HepG2 (cell line): Measurements from ENCODE around the gene CGB3. TPM values are rescaled to one million over a fixed set of nuclear protein-coding genes. Genes with fewer than 3 reads are reported as not detected.

ENCODE experiments used
- ATAC-seq: fragments of 200-7000 bp; cut with Tn5 transposase; 3 replicates; pipeline ENCODE4 v1.9.1; 2020; ENCODE audit warnings: mild to moderate bottlenecking, moderate library complexity
- BruUV-seq: library from RNA; stranded (reverse); fragments of 400-500 nt; replicated peaks from 2 replicates; lab custom pipeline; 2021; lab: Mats Ljungman, UMichigan
- CTCF ChIA-PET: fragments of 300-600 bp; formaldehyde crosslinking; extraction: SDS; loops from one replicate; lab custom pipeline; 2021; ENCODE audit warnings: low total read pairs, inconsistent platforms, low intra/inter-chr PET ratio; lab: Yijun Ruan, JAX
- POLR2A ChIA-PET: fragments of 350-600 bp; sonication (Branson Sonifier 250); formaldehyde crosslinking; loops from one replicate; lab custom pipeline; 2020; ENCODE audit warnings: antibody characterized with exemption, inconsistent platforms; lab: Yijun Ruan, JAX
- DNase-seq: peaks from one replicate; pipeline ENCODE4 v3.0.0-alpha.2; 2015; ENCODE audit warnings: low spot score
- FAIRE-seq: peaks from 3 replicates; lab custom pipeline; 2011; peaks lifted over from hg19 to GRCh38; lab: Jason Lieb, UNC
- H2AFZ ChIP-seq: one replicate; pipeline ENCODE4 v1.6.1; 2011; ENCODE audit warnings: low read length, inconsistent platforms
- H3K27ac ChIP-seq: fragments of 300-600 bp; 3 replicates; pipeline ENCODE4 v1.8.0; 2011; ENCODE audit warnings: mixed run types, mild to moderate bottlenecking, mixed read lengths, low read length, inconsistent platforms; ENCODE audit not compliant: insufficient read depth; ENCODE audit errors: extremely low read length
- H3K27me3 ChIP-seq, 2 experiments: fragments of 200-600 bp in 1 of 2; 2 replicates in 1 of 2; 3 replicates in 1 of 2; pipeline versions ENCODE4 v1.6.0 to v1.8.0; 2011; ENCODE audit warnings: low read length in 2 of 2, mild to moderate bottlenecking in 2 of 2, moderate library complexity in 2 of 2, inconsistent platforms in 1 of 2; ENCODE audit not compliant: insufficient read depth in 2 of 2, control insufficient read depth in 1 of 2
- H3K36me3 ChIP-seq, 2 experiments: fragments of 200-600 bp in 1 of 2; replicated peaks in 1 of 2; 2 replicates in 1 of 2; 3 replicates in 1 of 2; pipeline versions ENCODE4 v1.5.1 to v1.8.0; 2011; ENCODE audit warnings: low read length in 2 of 2, inconsistent platforms in 1 of 2; ENCODE audit not compliant: insufficient read depth in 2 of 2, control insufficient read depth in 1 of 2
- H3K4me1 ChIP-seq: 2 replicates; pipeline ENCODE4 v1.5.1; 2012; ENCODE audit warnings: low read length, inconsistent platforms; ENCODE audit not compliant: insufficient read depth
- H3K4me2 ChIP-seq: 2 replicates; pipeline ENCODE4 v1.6.0; 2011; ENCODE audit warnings: low read depth, low read length, inconsistent platforms
- H3K4me3 ChIP-seq, 3 experiments: fragments of 200-600 bp in 1 of 3; sonication (generic), shearing (Covaris generic) in 1 of 3; replicated peaks in 1 of 3; 2 replicates each; pipeline ENCODE4 v1.5.1; 2011 to 2016; ENCODE audit warnings: low read length in 3 of 3, inconsistent platforms in 2 of 3, low read depth in 2 of 3, mild to moderate bottlenecking in 2 of 3, control low read depth in 1 of 3, mixed read lengths in 1 of 3; ENCODE audit not compliant: insufficient read depth in 1 of 3
- H3K79me2 ChIP-seq: one replicate; pipeline ENCODE4 v1.6.1; 2011; ENCODE audit warnings: low read length, inconsistent platforms; ENCODE audit not compliant: insufficient read depth
- H3K9ac ChIP-seq: 2 replicates; pipeline ENCODE4 v1.6.0; 2011; ENCODE audit warnings: mild to moderate bottlenecking, low read depth, low read length, inconsistent platforms; ENCODE audit not compliant: insufficient read depth
- H3K9me3 ChIP-seq: 2 replicates; pipeline ENCODE4 v1.5.1; 2012; ENCODE audit warnings: mild to moderate bottlenecking, low read length
- H4K20me1 ChIP-seq: 2 replicates; pipeline ENCODE4 v1.6.0; 2011; ENCODE audit warnings: inconsistent platforms, mild to moderate bottlenecking, low read length, moderate library complexity; ENCODE audit not compliant: insufficient read depth
- CTCF ChIP-seq: sonication (generic); formaldehyde crosslinking; IDR thresholded peaks from 2 replicates; pipeline ENCODE4 v1.5.0; 2020; ENCODE audit warnings: mild to moderate bottlenecking, missing genetic modification reagents, moderate library complexity
- ELF1 ChIP-seq: sonication (generic); formaldehyde crosslinking; IDR thresholded peaks from 2 replicates; pipeline ENCODE4 v1.4.0; 2020; ENCODE audit warnings: missing genetic modification reagents
- ELF3 ChIP-seq: IDR thresholded peaks from 2 replicates; pipeline ENCODE4 v1.6.1; 2016; ENCODE audit warnings: missing genetic modification reagents, missing compliant biosample characterization
- ELF4 ChIP-seq: sonication (generic); formaldehyde crosslinking; IDR thresholded peaks from 2 replicates; pipeline ENCODE4 v1.5.0; 2020; ENCODE audit warnings: missing genetic modification reagents, mild to moderate bottlenecking, moderate library complexity, borderline replicate concordance
- ETV5 ChIP-seq: IDR thresholded peaks from 2 replicates; pipeline ENCODE4 v1.6.1; 2018; ENCODE audit warnings: missing biosample characterization, missing genetic modification reagents, inconsistent platforms, borderline replicate concordance
- GABPA ChIP-seq, 2 experiments: IDR thresholded peaks; 2 replicates each; pipeline ENCODE4 v1.6.1; 2011 to 2016; ENCODE audit warnings: low read depth in 2 of 2, low read length in 1 of 2, missing biosample characterization in 1 of 2, missing genetic modification characterization in 1 of 2
- GABPB1 ChIP-seq: IDR thresholded peaks from 2 replicates; pipeline ENCODE4 v1.6.1; 2016; ENCODE audit warnings: mild to moderate bottlenecking, missing genetic modification reagents, moderate library complexity, missing compliant biosample characterization
- MEIS1 ChIP-seq: sonication (generic); formaldehyde crosslinking; IDR thresholded peaks from 2 replicates; pipeline ENCODE4 v1.9.0; 2021; ENCODE audit warnings: mild to moderate bottlenecking, missing genetic modification reagents, moderate library complexity, borderline replicate concordance
- XRCC5 ChIP-seq: fragments of 200-400 bp; formaldehyde crosslinking; optimal IDR thresholded peaks from 2 replicates; pipeline ENCODE3; 2017; ENCODE audit warnings: mild to moderate bottlenecking, low read length
- ZNF24 ChIP-seq: fragments of 450-650 bp; IDR thresholded peaks from 2 replicates; pipeline ENCODE4 v1.6.1; 2017; ENCODE audit warnings: antibody characterized with exemption, mild to moderate bottlenecking
- ZNF275 ChIP-seq: sonication (generic); formaldehyde crosslinking; IDR thresholded peaks from 2 replicates; pipeline ENCODE4 v1.8.0; 2022; ENCODE audit warnings: missing genetic modification reagents, mild to moderate bottlenecking, inconsistent platforms, borderline replicate concordance
- ZNF574 ChIP-seq: sonication (generic); formaldehyde crosslinking; IDR thresholded peaks from 2 replicates; pipeline ENCODE4 v1.4.0; 2020; ENCODE audit warnings: missing genetic modification reagents
- ZNF780A ChIP-seq: sonication (generic); formaldehyde crosslinking; IDR thresholded peaks from 2 replicates; pipeline ENCODE4 v1.8.0; 2022; ENCODE audit warnings: mild to moderate bottlenecking, missing genetic modification reagents, moderate library complexity
- WGBS: methylation state at CpG from one replicate; pipeline ENCODE4 v1.1.6; 2017; ENCODE audit warnings: low lambda C conversion rate; 5-methylcytosine and 5-hydroxymethylcytosine counted together
- in situ Hi-C: cut with HindIII; loops from 2 replicates; pipeline ENCODE4 v1.10.0; 2017; ENCODE audit warnings: low pct_unique_long_range_greater_than_20kb; ENCODE audit not compliant: extremely low pct_ligation_motif_present
- intact Hi-C: fragments of 100-400 bp; cut with micrococcal nuclease; formaldehyde crosslinking; loops from one replicate; pipeline ENCODE4 v1.10.0; 2022; ENCODE audit not compliant: unreplicated experiment
- polyA plus RNA-seq, 8 experiments: library from polyadenylated mRNA; depleted of rRNA in 3 of 8; stranded (reverse) in 7 of 8; unstranded in 1 of 8; fragments of >200 nt; fragmentation: Illumina TruSeq in 4 of 8; extraction: Trizol in 4 of 8; gene quantifications; 2 replicates each; pipeline versions ENCODE4 v1.2.1 to v1.2.3, GENCODE V29; 2011 to 2016; ENCODE audit warnings: low read depth in 4 of 8, missing spikeins in 1 of 8, mixed read lengths in 1 of 8; ENCODE audit not compliant: insufficient read depth in 1 of 8
- total RNA-seq, 5 experiments: library from RNA; depleted of rRNA; stranded (reverse); fragments of >200 nt; fragmentation: Illumina TruSeq; extraction: Trizol; gene quantifications; 2 replicates each; pipeline ENCODE4 v1.2.3, GENCODE V29; 2016; ENCODE audit warnings: low read depth in 1 of 5

CGB3 gene
- total and polyA plus RNA-seq, 2 of the 13 experiments (the other 11 are each of a cell fraction or from before 2014, with no cell fraction given): not detected

- ATAC-seq: peak; percentile 75
- CTCF ChIA-PET: no interaction called here
- H3K27ac ChIP-seq: no peak overlapping the region
- DNase-seq: no peak
- no peak for FAIRE-seq
- H3K9ac ChIP-seq: no peak overlapping the region
- no peaks in the 10 kb centered on the region for H3K27me3 ChIP-seq
- H3K79me2 ChIP-seq: peaks cover 22% of the 10 kb centered on the region
- H3K4me3 ChIP-seq: no peak overlapping the region
- H3K4me2 ChIP-seq: no peak overlapping the region
- POLR2A ChIA-PET: no interaction called here
- BruUV-seq: no TSS peak
- peaks cover 12 to 28% of the 10 kb centered on the region in 2 experiments; a peak in 4 of 5 replicates for H3K36me3 ChIP-seq
- no peaks in the 10 kb centered on the region for H3K9me3 ChIP-seq
- H2AFZ ChIP-seq: no peak overlapping the region
- intact Hi-C loops (no loop called here), in situ Hi-C loops (no loop called here)
- TF ChIP-seq ZNF780A (CRISPR knock-in tag): no peak
- TF ChIP-seq ZNF275 (CRISPR knock-in tag): no peak
- TF ChIP-seq CTCF (CRISPR knock-in tag): peak; percentile 71
- TF ChIP-seq ETV5 (CRISPR knock-in tag): peak; percentile 46; the same call in 1 of the 2 replicates
- TF ChIP-seq ZNF24: peak; percentile 46; the same call in 1 of the 2 replicates
- TF ChIP-seq ZNF574 (CRISPR knock-in tag): 0 out of 2 replicates have a peak, but pooled peaks have one; percentile 43
- 0 out of 2 replicates have a peak, but pooled peaks have one; percentile 42 for TF ChIP-seq ELF3 (CRISPR knock-in tag)
- TF ChIP-seq GABPA (IDR thresholded peaks at IDR 0.05; ENCODE audit: low read depth, low read length): no peak
- peak; percentile 37; the same call in 1 of the 2 replicates for TF ChIP-seq GABPA (CRISPR knock-in tag; IDR thresholded peaks at IDR 0.05; ENCODE audit: low read depth)
- TF ChIP-seq ELF4 (CRISPR knock-in tag): no peak
- 0 out of 2 replicates have a peak, but pooled peaks have one; percentile 24 for TF ChIP-seq GABPB1 (CRISPR knock-in tag)
- 0 out of 2 replicates have a peak, but pooled peaks have one; percentile 53 for TF ChIP-seq ELF1 (CRISPR knock-in tag)
- no peak for TF ChIP-seq MEIS1 (CRISPR knock-in tag)
- peak; percentile 30 for TF ChIP-seq XRCC5
- 78% methylated on average over 11 of the region's 16 CpGs for WGBS
- no peaks in the 10 kb centered on the region for H4K20me1 ChIP-seq
- H3K4me1 ChIP-seq: peaks cover 16% of the 10 kb centered on the region
These were observed 24.4 kb downstream of the CGB3 start for GRCh38 chr19:48999481-49000325.
